HFFc6 (cell line): ENCODE measurements around the gene FHIP1B. TPM values are rescaled to one million over a fixed set of nuclear protein-coding genes. Genes with fewer than 3 reads are reported as not detected.

Source experiments
- DNase-seq: peaks from one replicate; pipeline ENCODE4 v3.0.0-alpha.2; 2018
- H3K27ac Mint-ChIP-seq: 2 replicates; pipeline ENCODE4 v1.8.0; 2020; ENCODE audit warnings: mild to moderate bottlenecking, mixed read lengths
- H3K27me3 Mint-ChIP-seq: 2 replicates; pipeline ENCODE4 v1.8.0; 2021; ENCODE audit warnings: mild to moderate bottlenecking, moderate library complexity, mixed read lengths; ENCODE audit not compliant: insufficient read depth
- H3K36me3 Mint-ChIP-seq: 2 replicates; pipeline ENCODE4 v1.8.0; 2021; ENCODE audit warnings: low read depth, mixed read lengths
- H3K4me1 Mint-ChIP-seq: 2 replicates; pipeline ENCODE4 v1.8.0; 2020; ENCODE audit warnings: low read depth, mixed read lengths
- H3K4me3 Mint-ChIP-seq: 2 replicates; pipeline ENCODE4 v1.8.0; 2020; ENCODE audit warnings: mild to moderate bottlenecking, moderate library complexity, mixed read lengths
- H3K9me3 Mint-ChIP-seq: 2 replicates; pipeline ENCODE4 v1.8.0; 2020; ENCODE audit warnings: mild to moderate bottlenecking, mixed read lengths
- total RNA-seq, 6 experiments: library from RNA; stranded (reverse); fragmentation: NEBNext Ultra II Directional; extraction: Animal tissue kit (Norgen Biotek cat#: 25700); gene quantifications; 2 replicates in 1 of 6; 3 replicates in 5 of 6; pipeline ENCODE4 v1.2.3, GENCODE V29; 2021
- TF ChIP-seq, protein P1 (sequence below): fragments of 200-600 bp; sonication (generic); IDR thresholded peaks from 2 replicates; pipeline ENCODE4 v1.5.0; 2021; ENCODE audit warnings: antibody characterized with exemption, mild to moderate bottlenecking

Gene FHIP1B
- total RNA-seq, 6 experiments from 2014 or later = 12.7 to 15.6 (median 14.7) TPM

DNA sequence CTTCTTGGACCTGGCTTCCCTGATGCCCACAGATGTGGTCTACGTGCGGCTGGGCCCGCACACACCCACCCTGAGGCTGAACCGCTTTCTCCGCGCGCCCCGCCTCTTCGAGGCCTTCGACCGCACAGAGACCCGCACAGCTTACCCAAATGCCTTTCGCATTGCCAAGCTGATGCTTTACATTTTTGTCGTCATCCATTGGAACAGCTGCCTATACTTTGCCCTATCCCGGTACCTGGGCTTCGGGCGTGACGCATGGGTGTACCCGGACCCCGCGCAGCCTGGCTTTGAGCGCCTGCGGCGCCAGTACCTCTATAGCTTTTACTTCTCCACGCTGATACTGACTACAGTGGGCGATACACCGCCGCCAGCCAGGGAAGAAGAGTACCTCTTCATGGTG, 5.7 kb upstream of the FHIP1B start:
- TF ChIP-seq, protein P1, sequence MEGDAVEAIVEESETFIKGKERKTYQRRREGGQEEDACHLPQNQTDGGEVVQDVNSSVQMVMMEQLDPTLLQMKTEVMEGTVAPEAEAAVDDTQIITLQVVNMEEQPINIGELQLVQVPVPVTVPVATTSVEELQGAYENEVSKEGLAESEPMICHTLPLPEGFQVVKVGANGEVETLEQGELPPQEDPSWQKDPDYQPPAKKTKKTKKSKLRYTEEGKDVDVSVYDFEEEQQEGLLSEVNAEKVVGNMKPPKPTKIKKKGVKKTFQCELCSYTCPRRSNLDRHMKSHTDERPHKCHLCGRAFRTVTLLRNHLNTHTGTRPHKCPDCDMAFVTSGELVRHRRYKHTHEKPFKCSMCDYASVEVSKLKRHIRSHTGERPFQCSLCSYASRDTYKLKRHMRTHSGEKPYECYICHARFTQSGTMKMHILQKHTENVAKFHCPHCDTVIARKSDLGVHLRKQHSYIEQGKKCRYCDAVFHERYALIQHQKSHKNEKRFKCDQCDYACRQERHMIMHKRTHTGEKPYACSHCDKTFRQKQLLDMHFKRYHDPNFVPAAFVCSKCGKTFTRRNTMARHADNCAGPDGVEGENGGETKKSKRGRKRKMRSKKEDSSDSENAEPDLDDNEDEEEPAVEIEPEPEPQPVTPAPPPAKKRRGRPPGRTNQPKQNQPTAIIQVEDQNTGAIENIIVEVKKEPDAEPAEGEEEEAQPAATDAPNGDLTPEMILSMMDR = no peak
- Mint-ChIP-seq H3K36me3 (no peaks in the 10 kb centered on the region), H3K4me3 (no peak overlapping the region), H3K4me1 (peaks cover 4% of the 10 kb centered on the region), H3K9me3 (no peaks in the 10 kb centered on the region), H3K27me3 (peaks cover 7% of the 10 kb centered on the region), H3K27ac (no peak overlapping the region)
- DNase-seq = no peak

DNA sequence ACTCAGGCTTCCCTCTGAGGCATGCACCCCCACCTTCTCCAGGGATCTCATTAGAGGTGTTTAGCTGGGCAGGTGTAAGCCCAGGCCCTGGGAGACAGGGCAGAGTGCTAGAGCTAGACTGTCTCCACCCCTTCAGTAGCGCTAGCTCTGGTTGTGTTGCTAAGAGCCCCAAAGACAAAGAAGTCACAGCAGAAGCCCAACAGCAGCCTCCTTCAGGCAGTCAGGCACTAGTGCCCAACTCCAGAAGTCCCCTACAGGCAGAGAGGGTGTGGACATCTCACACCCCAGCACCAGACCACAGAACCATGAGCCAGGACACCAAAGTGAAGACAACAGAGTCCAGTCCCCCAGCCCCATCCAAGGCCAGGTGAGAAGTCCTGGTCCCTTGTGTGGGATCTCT, 4.5 kb upstream of the FHIP1B start, which contains the start of gene CNGA4:
Gene CNGA4, plus strand, starts transcription at position 188 of the 400 bp plus-strand sequence. Its CDS starts 118 bp downstream, at position 306.
- no peak within 1 kb of the TSS for H3K27ac Mint-ChIP-seq
- H3K36me3 Mint-ChIP-seq = no peaks in the 10 kb centered on the region
- H3K4me1 Mint-ChIP-seq = peaks cover 5% of the 10 kb centered on the region
- H3K4me3 Mint-ChIP-seq = no peak within 1 kb of the TSS
- H3K9me3 Mint-ChIP-seq = no peaks in the 10 kb centered on the region
- no peak for DNase-seq
- H3K27me3 Mint-ChIP-seq = peaks cover 7% of the 10 kb centered on the region
- TF ChIP-seq, protein P1 = no peak

DNA sequence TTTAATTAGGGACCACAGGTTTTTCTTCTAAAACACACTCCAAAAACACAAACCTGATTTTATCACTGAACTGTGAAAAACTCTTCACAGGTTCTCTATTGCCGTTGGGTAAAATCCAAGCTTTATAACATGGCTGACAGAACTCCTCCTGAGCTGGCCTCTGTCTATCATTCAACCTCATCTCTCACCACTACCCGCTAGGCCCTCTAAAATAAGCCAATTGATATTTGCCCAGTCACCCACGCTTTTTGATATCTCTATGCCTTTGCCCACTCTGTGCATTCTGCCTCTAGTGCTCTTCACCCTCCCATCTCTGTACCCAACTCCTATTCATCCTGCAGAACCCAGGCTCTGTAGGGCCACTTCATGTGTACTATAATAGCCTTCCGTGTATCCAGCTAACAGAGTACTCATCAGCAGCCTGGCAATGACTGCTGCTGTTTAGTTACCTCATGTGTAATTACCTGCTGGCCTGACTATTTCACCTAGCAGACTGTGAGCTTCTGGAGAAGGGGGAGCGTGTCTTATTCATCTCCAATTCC, 3.4 kb upstream of the FHIP1B start:
- H3K9me3 Mint-ChIP-seq = no peaks in the 10 kb centered on the region
- peaks cover 4% of the 10 kb centered on the region for H3K27me3 Mint-ChIP-seq
- H3K36me3 Mint-ChIP-seq = no peaks in the 10 kb centered on the region
- H3K27ac Mint-ChIP-seq = no peak overlapping the region
- TF ChIP-seq, protein P1 = no peak
- no peak for DNase-seq
- no peak overlapping the region for H3K4me3 Mint-ChIP-seq
- H3K4me1 Mint-ChIP-seq = peaks cover 13% of the 10 kb centered on the region

- no peak overlapping the region for H3K27ac Mint-ChIP-seq
- no peak overlapping the region for H3K4me3 Mint-ChIP-seq
- H3K36me3 Mint-ChIP-seq = no peaks in the 10 kb centered on the region
- peaks cover 15% of the 10 kb centered on the region for H3K4me1 Mint-ChIP-seq
- no peaks in the 10 kb centered on the region for H3K9me3 Mint-ChIP-seq
- TF ChIP-seq, protein P1 = no peak
- DNase-seq = no peak
- H3K27me3 Mint-ChIP-seq = peaks cover 2% of the 10 kb centered on the region; the same call in 1 of the 2 replicates
These were observed 2.8 kb upstream of the FHIP1B start for GRCh38 chr11:6237266-6237665.

GRCh38 chr11:6233984-6234386, 451 bp downstream of the FHIP1B start:
- no peaks in the 10 kb centered on the region; the same call in 1 of the 2 replicates for H3K27me3 Mint-ChIP-seq
- H3K4me3 Mint-ChIP-seq = peak overlapping the region; percentile 97
- DNase-seq = no peak
- peak overlapping the region; percentile 95 for H3K27ac Mint-ChIP-seq
- H3K9me3 Mint-ChIP-seq = no peaks in the 10 kb centered on the region
- TF ChIP-seq, protein P1 = no peak
- H3K36me3 Mint-ChIP-seq = no peaks in the 10 kb centered on the region
- peaks cover 15% of the 10 kb centered on the region for H3K4me1 Mint-ChIP-seq
